HG02623 (cell line): Measurements from ENCODE around the gene PPP1R3E.
A peak's percentile ranks its signal among the peaks of the same experiment; 100 is the strongest.
"Not testable (repeated sequence)": the region's sequence is repeated elsewhere in the genome, so short reads cannot be mapped to it uniquely, and the experiment has no call there.

ENCODE experiments used
- ATAC-seq: cut with Tn5 transposase; IDR thresholded peaks from one replicate; pipeline ENCODE4 v1.9.1; 2021; ENCODE audit warnings: moderate library complexity; ENCODE audit not compliant: unreplicated experiment

Gene PPP1R3E

DNA sequence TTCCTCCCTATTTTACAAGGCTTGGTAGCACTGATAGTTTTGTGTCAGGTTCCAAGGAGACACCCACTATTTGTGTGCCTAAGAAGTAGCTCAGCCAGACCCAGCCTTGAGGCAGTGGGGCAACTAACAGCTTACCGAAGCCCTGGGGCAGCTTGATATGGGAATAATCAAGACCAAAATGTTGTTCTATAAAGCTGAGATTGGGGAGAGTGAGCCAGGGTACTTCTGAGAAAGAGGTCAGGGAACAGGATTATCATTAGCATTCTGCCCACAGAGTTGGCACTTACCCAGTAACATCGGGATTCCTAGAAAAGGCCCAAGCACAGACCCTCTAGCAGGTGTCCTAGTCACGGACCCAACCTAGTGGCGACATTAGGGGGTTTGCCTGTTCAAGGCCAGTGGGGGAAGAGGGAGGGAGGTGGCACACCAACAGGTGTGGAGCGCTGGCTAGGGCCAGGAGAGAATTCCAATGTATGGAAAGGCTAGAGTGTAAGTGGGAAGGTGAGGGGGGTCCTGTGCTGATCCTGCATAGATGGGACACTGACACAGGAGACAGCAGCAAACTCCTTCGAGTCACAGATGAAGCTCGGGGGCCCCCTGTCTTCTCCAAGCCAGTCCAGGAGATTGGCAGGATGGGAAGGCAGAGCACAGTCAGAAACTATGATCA lies 4.9 kb downstream of the PPP1R3E start:
- ATAC-seq: no peak

GRCh38 chr14:23297096-23297495 lies 5.6 kb downstream of the PPP1R3E start:
- no peak for ATAC-seq

- ATAC-seq: no peak
Observed at GRCh38 chr14:23296012-23296777, 6.5 kb downstream of the PPP1R3E start.

DNA sequence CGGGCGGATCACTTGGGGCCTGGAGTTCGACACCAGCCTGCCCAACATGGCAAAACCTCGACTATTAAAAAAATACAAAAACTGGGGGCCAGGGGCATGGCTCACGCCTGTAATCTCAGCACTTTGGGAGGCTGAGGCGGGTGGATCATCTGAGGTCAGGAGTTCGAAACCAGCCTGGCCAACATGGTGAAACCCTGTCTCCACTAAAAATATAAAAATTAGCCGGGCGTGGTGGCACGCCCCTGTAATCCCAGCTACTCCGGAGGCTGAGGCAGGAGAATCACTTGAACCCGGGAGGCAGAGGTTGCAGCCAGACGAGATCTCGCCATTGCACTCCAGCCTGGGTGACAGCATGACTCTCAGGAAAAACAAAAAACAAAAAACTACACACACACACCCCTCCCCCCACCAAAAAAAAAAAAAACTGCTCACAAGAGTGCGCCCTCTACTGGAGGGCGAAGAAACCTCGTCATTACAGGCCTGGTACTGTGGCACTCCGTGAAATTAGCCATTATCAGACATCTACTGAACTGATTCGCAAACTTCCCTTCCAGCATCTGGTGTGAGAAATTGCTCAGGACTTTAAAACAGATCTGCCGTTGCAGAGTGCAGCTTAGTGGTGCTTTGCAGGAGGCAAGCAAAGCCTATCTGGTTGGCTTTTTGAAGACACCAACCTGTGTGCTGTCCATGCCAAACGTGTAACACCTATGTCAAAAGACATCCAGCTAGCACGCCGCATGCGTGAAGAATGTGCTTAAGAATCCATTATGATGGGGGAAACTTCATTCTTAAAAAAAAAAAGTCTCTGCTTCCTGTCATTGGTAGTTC lies 7.7 kb downstream of the PPP1R3E start:
- no peak for ATAC-seq

DNA sequence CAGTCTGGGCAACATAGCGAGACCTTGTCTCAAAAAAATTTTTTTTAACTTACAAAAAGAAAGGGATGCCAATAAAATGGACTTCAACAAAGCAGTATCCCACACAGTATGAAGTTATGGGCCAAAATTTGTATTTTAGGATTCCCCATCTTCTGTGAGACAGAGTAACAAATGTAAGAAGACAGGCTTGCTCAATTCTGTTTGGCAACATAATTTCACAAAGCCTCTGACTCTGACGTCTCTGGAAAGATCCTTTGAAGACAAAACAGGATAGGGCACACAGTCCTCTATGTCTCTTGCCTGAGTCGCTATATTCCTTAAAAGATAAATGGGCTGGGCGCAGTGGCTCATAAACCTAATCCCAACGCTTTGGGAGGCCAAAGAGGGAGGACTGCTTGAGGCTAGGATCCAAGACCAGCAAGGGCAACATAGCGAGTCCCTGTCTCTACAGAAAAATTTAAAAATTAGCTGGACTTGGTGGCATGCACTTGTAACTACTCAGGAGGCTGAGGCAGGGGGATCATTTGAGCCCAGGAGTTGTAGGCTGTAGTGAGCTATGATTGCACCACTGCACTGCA lies 15.7 kb downstream of the PPP1R3E start:
- ATAC-seq: no peak

GRCh38 chr14:23286020-23286901 lies 16.4 kb downstream of the PPP1R3E start, which contains the start of gene HOMEZ:
TSS of gene HOMEZ (minus strand) at chr14:23286132. CDS start at chr14:23285952, 180 bp downstream.
- peak; percentile 96 for ATAC-seq

- peak; percentile 21 for ATAC-seq
Observed at GRCh38 chr14:23285530-23286019, 17.1 kb downstream of the PPP1R3E start.

DNA sequence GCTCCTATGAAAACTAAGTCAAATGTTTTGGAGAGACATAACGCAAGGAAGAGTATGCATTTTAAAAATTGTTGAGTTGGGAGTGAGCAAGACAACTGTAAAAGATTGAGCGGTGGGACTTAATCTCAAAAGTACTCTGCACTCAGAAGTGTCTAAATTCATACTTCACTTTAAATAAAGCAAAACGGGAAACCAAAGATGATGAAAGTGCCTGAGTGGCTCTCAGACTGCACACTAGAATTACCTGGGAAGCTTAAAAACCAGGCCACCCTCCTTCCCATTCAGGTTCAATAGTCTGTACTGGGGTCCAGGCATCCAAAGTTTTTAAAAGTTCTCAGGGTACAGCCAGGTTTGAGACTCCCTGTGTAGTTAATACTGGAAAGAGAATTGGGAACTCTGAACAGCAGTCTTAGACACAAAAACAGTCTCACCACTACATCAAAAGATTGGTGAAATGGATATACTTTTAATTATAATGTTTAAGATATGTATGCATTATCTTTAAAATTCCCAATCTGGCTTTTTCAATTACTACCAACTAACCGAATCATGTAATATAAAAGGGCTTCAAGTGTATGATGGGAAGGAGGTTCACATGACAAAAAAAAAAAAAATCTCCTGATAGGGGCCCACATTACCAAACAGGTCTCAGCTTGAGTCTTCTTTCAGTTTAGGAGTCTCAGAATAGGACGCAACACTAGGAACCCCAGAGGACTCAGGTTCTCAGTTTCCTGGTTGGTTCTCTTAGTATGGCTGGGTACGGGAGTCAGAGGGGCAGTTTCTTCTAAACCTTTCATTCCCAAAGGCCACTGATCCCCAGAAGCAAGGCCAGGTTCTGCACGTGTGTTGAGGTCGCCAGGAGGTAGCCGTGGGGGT lies 17.8 kb downstream of the PPP1R3E start:
- no peak for ATAC-seq

GRCh38 chr14:23281247-23281646 lies 21.4 kb downstream of the PPP1R3E start:
- ATAC-seq: no peak

DNA sequence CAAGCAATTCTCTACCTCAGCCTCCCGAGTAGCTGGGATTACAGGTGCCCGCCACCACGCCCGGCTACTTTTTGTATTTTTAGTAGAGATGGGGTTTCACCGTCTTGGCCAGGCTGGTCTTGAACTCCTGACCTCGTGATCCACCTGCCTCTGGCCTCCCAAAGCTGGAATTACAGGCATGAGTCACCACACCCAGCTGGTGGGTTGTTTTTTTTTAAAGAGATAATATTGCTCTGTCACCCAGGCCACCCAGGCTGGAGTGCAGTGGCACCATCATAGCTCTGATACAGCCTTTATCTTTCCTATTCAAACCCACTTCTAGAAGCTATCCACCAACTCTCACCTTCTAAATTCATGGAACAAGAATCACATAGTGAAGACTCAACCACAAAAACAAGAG lies 24.7 kb downstream of the PPP1R3E start:
- ATAC-seq: not testable (repeated sequence)

DNA sequence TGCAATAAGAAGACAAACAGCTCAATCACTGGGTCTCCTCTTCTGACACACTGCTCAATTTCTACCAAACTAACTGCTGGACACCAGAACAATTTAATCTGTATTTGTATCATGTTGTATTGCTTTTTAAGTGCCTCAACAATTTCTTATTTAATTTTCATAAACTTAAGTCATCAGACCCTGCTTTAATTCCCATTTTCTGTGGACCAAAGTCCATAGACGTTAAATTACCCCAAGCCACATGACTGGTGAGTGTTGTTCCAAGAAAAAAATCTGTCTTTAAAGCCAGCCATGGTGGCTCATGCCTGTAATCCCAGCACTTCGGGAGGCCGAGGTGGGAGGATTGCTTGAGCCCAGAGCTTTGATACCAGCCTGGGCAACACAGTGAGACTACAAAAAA lies 25.5 kb downstream of the PPP1R3E start:
- no peak for ATAC-seq

GRCh38 chr14:23275412-23275811 lies 27.2 kb downstream of the PPP1R3E start:
- no peak for ATAC-seq

DNA sequence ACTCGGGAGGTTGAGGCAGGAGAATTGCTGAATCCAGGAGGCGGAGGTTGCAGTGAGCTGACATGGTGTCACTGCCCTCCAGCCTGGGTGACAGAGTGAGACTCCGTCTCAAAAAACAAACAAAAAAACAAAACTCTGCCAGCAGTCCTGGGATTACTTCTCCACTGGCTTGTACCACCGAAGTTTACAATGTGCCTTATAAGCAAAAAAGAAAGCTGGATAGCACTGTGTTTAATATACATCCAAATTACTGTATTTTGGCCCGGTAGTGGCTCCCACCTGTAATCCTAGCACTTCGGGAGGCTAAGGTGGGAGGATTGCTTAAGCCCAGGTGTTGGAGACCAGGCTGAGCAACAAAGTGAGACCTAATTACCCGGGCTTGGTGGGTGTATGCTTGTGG lies 33.5 kb downstream of the PPP1R3E start:
- ATAC-seq: no peak

- not testable (repeated sequence) for ATAC-seq
Observed at GRCh38 chr14:23260849-23261248, 41.8 kb downstream of the PPP1R3E start.

GRCh38 chr14:23259426-23259825 lies 43.2 kb downstream of the PPP1R3E start:
- no peak for ATAC-seq

DNA sequence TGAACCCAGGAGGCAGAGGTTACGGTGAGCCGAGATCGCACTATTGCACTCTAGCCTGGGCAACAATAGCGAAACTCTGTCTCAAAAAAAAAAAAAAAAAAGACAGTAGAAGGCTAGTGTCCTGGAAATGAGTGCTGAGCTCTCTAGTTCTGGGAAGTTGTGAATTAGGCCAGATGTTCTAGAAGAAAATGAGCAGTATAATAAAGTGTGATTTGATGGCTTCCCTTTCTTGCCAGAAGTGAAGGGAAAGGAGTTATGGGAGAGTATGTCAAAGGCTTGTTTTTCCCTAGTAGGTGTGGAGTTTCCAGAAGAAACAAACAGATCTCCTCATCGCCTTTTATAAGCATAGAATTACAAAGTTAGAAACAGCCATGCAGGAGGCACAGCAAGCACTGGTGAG lies 44.4 kb downstream of the PPP1R3E start:
- ATAC-seq: no peak

GRCh38 chr14:23252420-23253333 lies 50.0 kb downstream of the PPP1R3E start:
- ATAC-seq: no peak

DNA sequence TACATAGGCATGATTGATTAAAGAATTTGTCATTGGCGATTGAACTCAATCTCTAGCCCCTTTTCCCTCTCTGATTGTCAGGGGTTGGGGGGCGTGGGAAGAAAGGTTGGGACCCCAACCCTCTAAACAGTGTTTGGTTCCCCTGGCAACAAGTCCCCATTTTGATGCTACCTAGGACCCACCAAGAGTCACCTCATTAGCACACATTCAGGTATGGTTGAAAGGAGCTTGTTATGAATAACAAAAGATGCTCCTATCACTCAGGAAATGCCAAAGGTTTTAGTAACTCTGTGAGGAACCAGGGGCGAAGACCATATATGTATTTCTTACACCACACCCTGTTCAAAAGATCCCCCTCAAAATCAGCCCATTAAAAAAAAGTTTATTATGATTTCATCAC lies 50.7 kb downstream of the PPP1R3E start:
- ATAC-seq: no peak
